GM21619 (cell line): ENCODE data around the gene ARMC2.
"Not testable (repeated sequence)": the region's sequence is repeated elsewhere in the genome, so short reads cannot be mapped to it uniquely, and the experiment has no call there.

Source experiments
- ATAC-seq: cut with Tn5 transposase; IDR thresholded peaks from one replicate; pipeline ENCODE4 v1.9.1; 2021; ENCODE audit not compliant: unreplicated experiment

Gene ARMC2

GRCh38 chr6:108914235-108915022 lies 66.2 kb downstream of the ARMC2 start:
- no peak for ATAC-seq

GRCh38 chr6:108915258-108915657 lies 67.0 kb downstream of the ARMC2 start:
- ATAC-seq = no peak

- ATAC-seq = no peak
These were observed 67.9 kb downstream of the ARMC2 start for GRCh38 chr6:108916026-108916686.

- no peak for ATAC-seq
These were observed 72.5 kb downstream of the ARMC2 start for GRCh38 chr6:108920751-108921150.

GRCh38 chr6:108921547-108922361 lies 73.5 kb downstream of the ARMC2 start:
- no peak for ATAC-seq

- ATAC-seq = no peak
These were observed 74.3 kb downstream of the ARMC2 start for GRCh38 chr6:108922499-108922898.

- ATAC-seq = no peak
These were observed 79.7 kb downstream of the ARMC2 start for GRCh38 chr6:108927927-108928326.

- no peak for ATAC-seq
These were observed 80.4 kb downstream of the ARMC2 start for GRCh38 chr6:108928650-108929049.

- not testable (repeated sequence) for ATAC-seq
These were observed 82.9 kb downstream of the ARMC2 start for GRCh38 chr6:108931090-108931489.

- ATAC-seq = no peak
These were observed 88.9 kb downstream of the ARMC2 start for GRCh38 chr6:108937170-108937569.

GRCh38 chr6:108940741-108941140 lies 92.5 kb downstream of the ARMC2 start:
- ATAC-seq = no peak

GRCh38 chr6:108941281-108941680 lies 93.1 kb downstream of the ARMC2 start:
- no peak for ATAC-seq

GRCh38 chr6:108941859-108942258 lies 93.6 kb downstream of the ARMC2 start:
- ATAC-seq = no peak

- ATAC-seq = no peak
These were observed 94.6 kb downstream of the ARMC2 start for GRCh38 chr6:108942556-108943492.

- no peak for ATAC-seq
These were observed 95.8 kb downstream of the ARMC2 start for GRCh38 chr6:108944071-108944470.

- no peak for ATAC-seq
These were observed 96.8 kb downstream of the ARMC2 start for GRCh38 chr6:108944707-108945680.

- ATAC-seq = no peak
These were observed 97.5 kb downstream of the ARMC2 start for GRCh38 chr6:108945681-108946159.

- no peak for ATAC-seq
These were observed 98.5 kb downstream of the ARMC2 start for GRCh38 chr6:108946695-108947094.
